AG04450 (cell line): Measurements from ENCODE around the gene EMSY. TPM values are rescaled to one million over a fixed set of nuclear protein-coding genes. Genes with fewer than 3 reads are reported as not detected.
A peak's percentile ranks its signal among the peaks of the same experiment; 100 is the strongest.

Experiments used
- CTCF ChIA-PET: fragments of 300-600, 350-600 bp; formaldehyde crosslinking; extraction: SDS; loops from one replicate; lab custom pipeline; 2022; ENCODE audit warnings: antibody characterized with exemption, inconsistent platforms; lab: Charles Lee
- POLR2A ChIA-PET: fragments of 350-600 bp; formaldehyde crosslinking; extraction: SDS; loops from one replicate; lab custom pipeline; 2021; ENCODE audit warnings: antibody characterized with exemption, inconsistent platforms; lab: Yijun Ruan, JAX
- DNase-seq: peaks from one replicate; pipeline ENCODE4 v3.0.0-alpha.2; 2011; ENCODE audit warnings: low read depth, low spot score
- H3K27ac ChIP-seq: one replicate; pipeline ENCODE4 v1.5.1; 2012; ENCODE audit warnings: low read depth, low read length, control low read depth
- H3K27me3 ChIP-seq: one replicate; pipeline ENCODE4 v1.6.0; 2012; ENCODE audit warnings: low read length; ENCODE audit not compliant: control insufficient read depth, insufficient read depth
- H3K4me3 ChIP-seq: 2 replicates; pipeline ENCODE4 v1.5.1; 2011; ENCODE audit warnings: mild to moderate bottlenecking, low read depth, low read length, control low read depth
- H3K9me3 ChIP-seq: 2 replicates; pipeline ENCODE4 v1.5.1; 2012; ENCODE audit warnings: low read length; ENCODE audit not compliant: control insufficient read depth, insufficient read depth
- polyA plus RNA-seq: library from polyadenylated mRNA; depleted of rRNA; stranded (reverse); fragments of >200 nt; gene quantifications from 2 replicates; pipeline ENCODE4 v1.2.3, GENCODE V29; 2011
- TF ChIP-seq, protein P1 (sequence below): IDR thresholded peaks from 2 replicates; pipeline ENCODE4 v1.5.1; 2011; ENCODE audit warnings: low read depth, low read length, control low read depth, inconsistent platforms

Gene EMSY
- polyA plus RNA-seq, 1 experiment = 18.6 TPM

DNA sequence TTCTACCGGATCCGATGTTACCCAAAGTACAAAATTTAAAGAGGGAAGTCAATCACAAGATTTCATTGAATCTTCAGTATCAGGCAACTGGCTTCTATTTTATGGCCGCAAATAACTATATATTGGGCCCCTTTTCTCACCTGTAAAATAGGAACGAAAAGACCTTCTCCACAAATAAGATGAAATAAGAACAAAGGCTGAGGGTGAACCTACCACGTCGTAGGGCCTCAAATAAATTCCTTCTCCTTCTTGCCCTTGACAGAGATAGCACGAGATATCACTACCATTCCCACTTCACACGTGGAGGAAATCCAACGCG is 794 bp upstream of the EMSY start:
- ChIA-PET POLR2A (no interaction called here), CTCF (no interaction called here)
- Histone ChIP-seq H3K4me3 (peak overlapping the region; percentile 95), H3K27ac (peak overlapping the region; percentile 93), H3K9me3 (peaks cover 5% of the 10 kb centered on the region; the same call in 1 of the 2 replicates), H3K27me3 (no peaks in the 10 kb centered on the region)
- TF ChIP-seq, protein P1, sequence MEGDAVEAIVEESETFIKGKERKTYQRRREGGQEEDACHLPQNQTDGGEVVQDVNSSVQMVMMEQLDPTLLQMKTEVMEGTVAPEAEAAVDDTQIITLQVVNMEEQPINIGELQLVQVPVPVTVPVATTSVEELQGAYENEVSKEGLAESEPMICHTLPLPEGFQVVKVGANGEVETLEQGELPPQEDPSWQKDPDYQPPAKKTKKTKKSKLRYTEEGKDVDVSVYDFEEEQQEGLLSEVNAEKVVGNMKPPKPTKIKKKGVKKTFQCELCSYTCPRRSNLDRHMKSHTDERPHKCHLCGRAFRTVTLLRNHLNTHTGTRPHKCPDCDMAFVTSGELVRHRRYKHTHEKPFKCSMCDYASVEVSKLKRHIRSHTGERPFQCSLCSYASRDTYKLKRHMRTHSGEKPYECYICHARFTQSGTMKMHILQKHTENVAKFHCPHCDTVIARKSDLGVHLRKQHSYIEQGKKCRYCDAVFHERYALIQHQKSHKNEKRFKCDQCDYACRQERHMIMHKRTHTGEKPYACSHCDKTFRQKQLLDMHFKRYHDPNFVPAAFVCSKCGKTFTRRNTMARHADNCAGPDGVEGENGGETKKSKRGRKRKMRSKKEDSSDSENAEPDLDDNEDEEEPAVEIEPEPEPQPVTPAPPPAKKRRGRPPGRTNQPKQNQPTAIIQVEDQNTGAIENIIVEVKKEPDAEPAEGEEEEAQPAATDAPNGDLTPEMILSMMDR = no peak
- DNase-seq = no peak

DNA sequence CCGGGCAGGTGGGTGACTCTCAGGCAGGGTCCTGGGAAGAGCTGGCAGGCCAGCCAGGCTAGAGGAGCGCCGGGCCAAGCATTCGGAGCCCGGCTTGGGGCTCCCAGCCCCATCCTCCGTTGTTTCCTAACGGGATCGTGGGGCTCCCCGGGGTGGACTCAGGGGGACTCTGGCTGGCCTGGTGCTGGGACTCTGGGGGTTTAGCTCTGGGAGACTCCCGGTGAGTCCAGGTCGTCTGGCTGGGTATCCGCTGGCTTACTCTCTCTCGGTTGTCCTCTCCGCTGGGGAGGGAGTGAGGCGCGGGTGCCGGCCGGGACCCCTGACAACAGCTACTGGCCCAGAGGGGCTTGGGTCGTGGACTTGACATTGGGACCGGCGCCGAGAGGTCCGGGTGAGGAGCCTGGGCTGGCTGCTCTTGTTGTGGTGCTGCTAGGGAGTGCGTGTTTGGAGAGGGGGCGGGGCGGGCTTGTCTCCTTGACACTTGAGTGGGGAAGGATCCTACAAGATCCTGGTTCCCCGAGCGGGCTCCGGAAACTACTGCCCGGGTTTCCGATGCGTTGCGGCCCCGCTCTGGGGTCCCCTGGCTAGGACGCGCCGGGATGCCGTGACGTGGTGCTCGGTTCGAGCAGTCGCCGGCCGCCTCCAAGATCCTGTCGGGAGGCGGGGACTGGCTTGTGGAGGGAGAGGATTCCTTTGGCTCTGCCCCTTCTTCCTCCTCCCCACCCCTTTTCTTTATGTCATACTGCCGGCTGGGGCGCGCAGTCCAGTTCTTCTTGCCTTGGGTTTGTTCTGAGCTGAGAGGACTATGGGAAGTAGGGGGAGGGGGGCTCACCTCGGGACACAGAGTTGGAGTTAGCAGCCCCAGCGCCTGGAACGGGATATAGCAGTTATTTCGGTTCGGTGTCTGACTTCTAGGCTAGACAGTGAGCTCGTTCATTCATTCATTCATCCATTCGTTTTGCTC is 585 bp downstream of the EMSY start:
- H3K27ac ChIP-seq = peak overlapping the region; percentile 77
- POLR2A ChIA-PET = interaction anchor here (0.7 to 1.0 kb wide), 3 partner anchors 9 to 1953 kb away, joined by 3 to 4 read pairs (median 3); no protein-coding TSS in a partner anchor
- CTCF ChIA-PET = interaction anchor here (0.6 to 2.0 kb wide), 3 partner anchors 10 to 237 kb away, joined by 3 to 5 read pairs (median 3); no protein-coding TSS in a partner anchor

DNA sequence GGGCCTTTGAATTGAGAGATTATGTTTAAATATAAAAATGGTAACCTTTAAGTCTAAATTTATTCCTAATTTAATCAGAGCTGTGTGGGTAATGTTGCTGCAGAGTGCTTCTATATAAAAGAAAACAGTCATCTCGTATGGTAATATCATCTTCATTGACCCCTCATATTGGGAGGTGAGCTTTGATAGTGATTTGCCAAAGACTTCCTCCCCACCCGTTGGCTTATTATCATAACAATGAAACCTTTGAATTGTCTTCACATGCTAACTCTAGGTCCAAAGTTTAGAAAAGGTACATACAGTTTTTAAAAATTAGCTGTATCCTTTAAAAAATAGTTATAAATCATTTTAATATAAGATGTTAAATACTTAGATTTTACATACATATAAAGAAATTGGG is 3.7 kb downstream of the EMSY start:
- TF ChIP-seq, protein P1 = no peak
- no peaks in the 10 kb centered on the region for H3K27me3 ChIP-seq
- H3K4me3 ChIP-seq = no peak overlapping the region
- DNase-seq = no peak
- no peak overlapping the region for H3K27ac ChIP-seq
- H3K9me3 ChIP-seq = peaks cover 5% of the 10 kb centered on the region; the same call in 1 of the 2 replicates
- POLR2A ChIA-PET = no interaction called here
- CTCF ChIA-PET = interaction anchor here (0.5 to 0.9 kb wide), 2 partner anchors 10 to 955 kb away, joined by 3 read pairs; no protein-coding TSS in a partner anchor

More for the DNA sequence above, 585 bp downstream of the EMSY start:
- DNase-seq = peak; percentile 72
- TF ChIP-seq, protein P1 = peak; percentile 16; the same call in 1 of the 2 replicates
- H3K27me3 ChIP-seq = no peaks in the 10 kb centered on the region
- H3K9me3 ChIP-seq = peaks cover 5% of the 10 kb centered on the region; the same call in 1 of the 2 replicates
- peak overlapping the region; percentile 95 for H3K4me3 ChIP-seq

DNA sequence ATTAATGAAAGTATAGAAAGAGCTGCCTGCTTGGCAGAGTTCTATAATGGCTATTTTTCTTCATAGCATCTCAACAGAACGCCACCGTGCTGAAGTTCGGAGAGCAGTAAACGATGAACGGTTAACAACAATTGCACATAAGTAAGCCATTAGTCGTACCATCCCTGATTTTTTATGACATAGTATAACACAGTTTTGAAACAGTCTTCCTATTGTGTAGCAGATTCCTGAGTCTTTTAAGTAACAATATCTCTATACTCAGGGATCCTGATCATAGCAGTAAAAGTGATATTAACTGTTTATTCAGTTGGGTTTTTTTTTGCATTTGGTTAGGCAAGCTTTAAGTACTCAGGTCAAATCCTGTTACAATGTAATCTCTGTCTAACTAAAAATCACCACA is 8.4 kb downstream of the EMSY start:
- ChIA-PET POLR2A (no interaction called here), CTCF (no interaction called here)
- Histone ChIP-seq H3K4me3 (no peak overlapping the region), H3K27ac (no peak overlapping the region), H3K9me3 (no peaks in the 10 kb centered on the region), H3K27me3 (no peaks in the 10 kb centered on the region)
- TF ChIP-seq, protein P1 = no peak
- DNase-seq = no peak

DNA sequence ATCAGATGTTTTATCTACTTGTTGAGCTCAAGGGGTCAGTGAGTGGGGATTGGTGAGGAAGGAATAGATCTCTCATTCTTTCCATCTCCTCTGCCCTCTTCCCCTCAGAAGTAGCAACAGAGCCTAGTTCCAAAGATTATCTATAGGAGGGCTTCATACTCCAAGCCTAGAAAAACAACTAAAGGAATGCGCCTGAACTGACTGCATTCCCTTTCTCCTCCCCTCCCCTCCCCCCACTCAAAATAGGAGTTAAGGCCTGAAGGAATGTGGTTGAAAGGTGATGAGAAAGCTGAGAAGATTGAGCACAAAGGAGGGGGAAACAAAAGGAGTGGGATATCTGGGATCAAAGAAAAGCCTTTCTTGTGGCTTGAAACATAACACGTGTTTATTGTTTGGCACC is 10.5 kb downstream of the EMSY start:
- Histone ChIP-seq H3K4me3 (no peak overlapping the region), H3K27me3 (no peaks in the 10 kb centered on the region), H3K27ac (no peak overlapping the region), H3K9me3 (no peaks in the 10 kb centered on the region)
- CTCF ChIA-PET = interaction anchor here (1.6 to 2.3 kb wide), 2 partner anchors 9 to 58 kb away, joined by 5 to 7 read pairs; no protein-coding TSS in a partner anchor
- POLR2A ChIA-PET = interaction anchor here (0.6 to 1.1 kb wide), 2 partner anchors 9 to 44 kb away, joined by 3 to 5 read pairs; no protein-coding TSS in a partner anchor
- TF ChIP-seq, protein P1 = no peak
- no peak for DNase-seq
